Measurements from ENCODE around the gene CXXC4.
A peak's percentile ranks its signal among the peaks of the same experiment; 100 is the strongest.

The CXXC4 gene

GRCh38 chr4:104502471-104502870 lies 7.8 kb upstream of the CXXC4 start:
- Histone ChIP-seq H3K27ac (ENCODE audit: low read length) (no peak overlapping the region), H3K4me2 (ENCODE audit: low read length) (no peak overlapping the region), H2AFZ (ENCODE audit: low read depth, low read length) (no peak overlapping the region), H3K9me3 (ENCODE audit: insufficient read depth, low read length) (no peaks in the 10 kb centered on the region), H4K20me1 (ENCODE audit: insufficient read depth, low read length) (no peaks in the 10 kb centered on the region), H3K36me3 (replicated peaks; ENCODE audit: low read depth, low read length) (no peaks in the 10 kb centered on the region), H3K9ac (ENCODE audit: low read length) (no peak overlapping the region), H3K79me2 (ENCODE audit: low read length) (no peaks in the 10 kb centered on the region), H3K27me3 (ENCODE audit: low read depth, low read length) (no peaks in the 10 kb centered on the region), H3K4me3 (ENCODE audit: low read length) (no peak overlapping the region), H3K4me1 (ENCODE audit: low read length) (peaks cover 10% of the 10 kb centered on the region)
- no peak for TF ChIP-seq CTCF (IDR thresholded peaks at IDR 0.05; ENCODE audit: low read depth, low read length)

GRCh38 chr4:104501290-104501689 lies 6.6 kb upstream of the CXXC4 start:
- Histone ChIP-seq H3K4me3 (ENCODE audit: low read length) (no peak overlapping the region), H2AFZ (ENCODE audit: low read depth, low read length) (no peak overlapping the region), H3K36me3 (replicated peaks; ENCODE audit: low read depth, low read length) (no peaks in the 10 kb centered on the region), H3K9me3 (ENCODE audit: insufficient read depth, low read length) (no peaks in the 10 kb centered on the region), H3K4me1 (ENCODE audit: low read length) (no peaks in the 10 kb centered on the region), H3K27ac (ENCODE audit: low read length) (no peak overlapping the region), H3K79me2 (ENCODE audit: low read length) (no peaks in the 10 kb centered on the region), H3K27me3 (ENCODE audit: low read depth, low read length) (no peaks in the 10 kb centered on the region), H4K20me1 (ENCODE audit: insufficient read depth, low read length) (no peaks in the 10 kb centered on the region), H3K9ac (ENCODE audit: low read length) (no peak overlapping the region), H3K4me2 (ENCODE audit: low read length) (no peak overlapping the region)
- TF ChIP-seq EZH2phosphoT487 (IDR thresholded peaks at IDR 0.05; ENCODE audit: low read depth) (no peak), CTCF (IDR thresholded peaks at IDR 0.05; ENCODE audit: low read depth, low read length) (no peak)

- Histone ChIP-seq H3K9ac (ENCODE audit: low read length) (no peak overlapping the region), H3K4me3 (ENCODE audit: low read length) (no peak overlapping the region), H4K20me1 (ENCODE audit: insufficient read depth, low read length) (no peaks in the 10 kb centered on the region), H3K79me2 (ENCODE audit: low read length) (no peaks in the 10 kb centered on the region), H3K9me3 (ENCODE audit: insufficient read depth, low read length) (no peaks in the 10 kb centered on the region), H3K27ac (ENCODE audit: low read length) (no peak overlapping the region), H3K4me2 (ENCODE audit: low read length) (no peak overlapping the region), H3K4me1 (ENCODE audit: low read length) (no peaks in the 10 kb centered on the region), H2AFZ (ENCODE audit: low read depth, low read length) (no peak overlapping the region), H3K36me3 (replicated peaks; ENCODE audit: low read depth, low read length) (no peaks in the 10 kb centered on the region), H3K27me3 (ENCODE audit: low read depth, low read length) (no peaks in the 10 kb centered on the region)
- no peak for TF ChIP-seq CTCF (IDR thresholded peaks at IDR 0.05; ENCODE audit: low read depth, low read length)
- TF ChIP-seq EZH2phosphoT487 (IDR thresholded peaks at IDR 0.05; ENCODE audit: low read depth) = no peak
Measured at GRCh38 chr4:104500442-104500841, 5.7 kb upstream of the CXXC4 start.

GRCh38 chr4:104494185-104494584 lies 509 bp downstream of the CXXC4 start:
- peaks cover 22% of the 10 kb centered on the region for H3K4me1 ChIP-seq (ENCODE audit: low read length)
- H3K79me2 ChIP-seq (ENCODE audit: low read length) = peaks cover 6% of the 10 kb centered on the region
- H3K36me3 ChIP-seq (replicated peaks; ENCODE audit: low read depth, low read length) = no peaks in the 10 kb centered on the region
- H2AFZ ChIP-seq (ENCODE audit: low read depth, low read length) = 0 out of 2 replicates have a peak overlapping the region, but pooled peaks have one; percentile 19
- H3K4me2 ChIP-seq (ENCODE audit: low read length) = peak overlapping the region; percentile 56
- H3K9me3 ChIP-seq (ENCODE audit: insufficient read depth, low read length) = no peaks in the 10 kb centered on the region
- H3K4me3 ChIP-seq (ENCODE audit: low read length) = peak overlapping the region; percentile 82
- no peaks in the 10 kb centered on the region for H3K27me3 ChIP-seq (ENCODE audit: low read depth, low read length)
- H3K9ac ChIP-seq (ENCODE audit: low read length) = peak overlapping the region; percentile 66
- no peaks in the 10 kb centered on the region for H4K20me1 ChIP-seq (ENCODE audit: insufficient read depth, low read length)
- TF ChIP-seq CTCF (IDR thresholded peaks at IDR 0.05; ENCODE audit: low read depth, low read length) (no peak), EZH2phosphoT487 (IDR thresholded peaks at IDR 0.05; ENCODE audit: low read depth) (no peak)
- peak overlapping the region; percentile 24 for H3K27ac ChIP-seq (ENCODE audit: low read length)
